HPDE6-E6E7 (cell line): ENCODE results near the gene P3R3URF.
"Not testable (repeated sequence)": the region's sequence is repeated elsewhere in the genome, so short reads cannot be mapped to it uniquely, and the experiment has no call there.

Experiments
- DNase-seq: peaks from one replicate; pipeline ENCODE4 v3.0.0; 2011; ENCODE audit warnings: missing footprints; ENCODE audit errors: extremely low spot score

Gene P3R3URF

GRCh38 chr1:46176211-46176865 lies at the start of gene P3R3URF:
P3R3URF (minus strand) TSS chr1:46176488; CDS start chr1:46176471, 17 bp downstream.
- no peak for DNase-seq

GRCh38 chr1:46224966-46225365 lies 48.7 kb upstream of the P3R3URF start:
- no peak for DNase-seq

DNA sequence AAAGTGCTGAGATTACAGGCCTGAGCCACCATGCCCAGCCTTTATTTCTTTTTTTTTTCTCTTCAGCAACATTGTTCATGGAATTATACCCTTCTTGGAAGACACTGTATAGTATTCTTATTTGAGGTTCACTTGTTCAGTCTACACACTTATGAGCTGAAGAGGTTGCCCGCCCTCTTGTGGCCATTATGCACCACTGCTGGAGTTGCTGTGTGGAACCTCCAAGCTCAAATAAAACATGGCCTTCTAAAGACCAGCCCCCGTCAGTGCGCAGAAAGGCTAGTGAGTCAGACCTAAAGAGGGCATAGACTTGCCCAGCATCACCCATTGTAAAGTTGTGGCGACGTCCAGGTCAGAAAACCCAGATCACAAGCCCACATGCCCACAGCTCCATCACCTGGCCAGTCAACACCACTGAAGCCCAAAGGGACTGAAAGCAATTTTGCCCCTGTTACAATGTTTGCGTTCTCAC lies 47.2 kb upstream of the P3R3URF start:
- DNase-seq = peak; percentile 77

GRCh38 chr1:46223055-46223454 lies 46.8 kb upstream of the P3R3URF start:
- DNase-seq = not testable (repeated sequence)

DNA sequence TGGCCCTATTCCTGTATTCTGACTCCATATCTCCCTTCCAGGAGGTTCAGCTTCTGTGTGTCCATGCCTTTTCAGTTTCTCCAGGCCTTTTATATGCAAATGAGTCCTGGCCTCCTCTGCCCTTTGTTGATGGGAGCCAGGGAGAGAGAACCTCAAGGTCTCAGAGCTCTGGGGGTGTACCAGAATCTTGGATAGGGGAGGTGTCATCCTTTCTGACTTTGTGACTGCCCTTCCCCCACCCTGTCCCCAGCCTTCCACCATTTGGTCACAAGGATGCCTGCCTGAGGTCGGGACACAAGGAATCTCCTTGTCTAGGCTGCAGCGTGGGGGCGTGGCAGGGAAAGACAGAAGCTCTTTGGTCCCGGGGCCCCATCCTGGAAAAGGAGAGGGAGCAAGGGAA lies 45.5 kb upstream of the P3R3URF start:
- DNase-seq = no peak

DNA sequence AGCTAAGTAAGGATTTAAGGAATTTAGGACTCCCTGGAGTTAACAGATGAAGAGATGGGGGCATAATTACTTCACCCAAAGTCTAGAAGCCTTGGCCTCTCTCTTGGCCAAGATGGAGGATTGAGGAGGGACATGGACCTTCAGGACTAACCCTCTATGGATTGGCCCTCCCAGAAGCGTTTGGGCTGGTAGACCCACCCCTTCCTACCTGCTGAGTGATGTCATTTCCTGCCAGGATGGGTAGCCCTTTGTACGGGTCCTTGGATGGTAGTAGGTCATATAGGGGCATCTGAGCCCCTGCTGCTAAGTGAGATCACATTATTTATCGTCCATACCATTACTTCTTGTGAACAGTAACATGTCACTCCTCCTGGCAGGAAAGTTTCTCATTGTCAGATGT lies 44.5 kb upstream of the P3R3URF start:
- no peak for DNase-seq

DNA sequence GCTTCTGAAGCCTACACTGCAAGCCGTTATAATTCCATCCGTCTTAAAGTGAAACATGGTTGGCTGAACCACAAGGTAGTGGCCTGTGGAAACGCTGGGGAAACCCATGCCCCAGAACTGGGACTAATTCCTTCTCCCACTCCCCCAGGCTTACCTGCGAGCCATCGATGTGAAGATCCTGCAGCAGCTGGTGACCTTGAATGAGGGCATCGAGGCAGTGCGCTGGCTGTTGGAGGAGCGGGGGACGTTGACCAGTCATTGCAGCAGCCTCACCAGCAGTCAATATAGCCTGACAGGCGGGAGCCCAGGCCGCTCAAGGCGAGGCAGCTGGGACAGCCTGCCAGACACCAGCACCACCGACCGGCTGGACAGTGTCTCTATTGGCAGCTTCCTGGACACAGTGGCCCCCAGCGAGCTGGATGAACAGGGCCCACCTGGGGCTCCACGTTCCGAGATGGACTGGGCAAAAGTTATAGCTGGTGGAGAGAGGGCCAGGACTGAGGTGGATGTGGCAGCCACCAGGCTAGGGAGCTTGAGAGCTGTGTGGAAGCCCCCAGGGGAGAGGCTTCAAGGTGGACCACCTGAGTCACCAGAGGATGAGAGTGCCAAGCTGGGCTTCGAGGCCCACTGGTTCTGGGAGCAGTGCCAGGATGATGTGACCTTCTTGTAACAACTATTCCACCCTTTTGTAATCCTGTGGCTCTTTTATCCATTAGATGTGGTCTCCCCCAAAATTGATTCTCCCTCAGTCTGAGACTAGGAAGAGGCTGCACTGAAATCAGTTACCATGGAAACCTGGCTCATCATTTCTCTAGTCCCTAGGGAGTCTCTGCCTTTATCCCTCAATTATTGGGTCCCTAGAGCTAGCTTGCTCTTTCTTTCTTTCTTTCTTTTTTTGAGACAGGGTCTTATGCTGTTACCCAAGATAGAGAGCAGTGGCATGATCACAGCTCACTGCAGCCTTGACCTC lies 43.5 kb upstream of the P3R3URF start:
- no peak for DNase-seq

DNA sequence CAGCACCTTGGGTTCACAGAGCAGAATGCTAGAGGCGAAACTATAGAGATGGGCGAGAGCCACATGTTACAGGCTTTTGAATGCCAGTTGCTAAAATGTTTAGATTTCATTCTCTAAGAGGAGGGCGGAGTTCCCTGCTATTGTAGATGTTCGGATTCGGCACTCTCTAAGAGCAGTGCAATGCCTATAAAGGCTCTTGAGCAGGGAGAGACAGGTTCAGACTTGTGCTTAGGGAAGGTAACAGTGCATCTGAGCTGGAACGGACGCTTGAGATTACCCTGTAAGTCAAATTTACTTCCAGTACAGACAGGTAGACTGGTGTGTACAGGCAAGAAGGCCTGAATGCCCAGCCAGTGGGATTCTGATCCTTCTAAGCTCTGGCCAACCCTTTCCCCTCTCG lies 42.2 kb upstream of the P3R3URF start:
- peak; percentile 81 for DNase-seq

- DNase-seq = no peak
These were observed 39.2 kb upstream of the P3R3URF start for GRCh38 chr1:46215504-46215903.

GRCh38 chr1:46211051-46211450 lies 34.8 kb upstream of the P3R3URF start:
- DNase-seq = no peak

DNA sequence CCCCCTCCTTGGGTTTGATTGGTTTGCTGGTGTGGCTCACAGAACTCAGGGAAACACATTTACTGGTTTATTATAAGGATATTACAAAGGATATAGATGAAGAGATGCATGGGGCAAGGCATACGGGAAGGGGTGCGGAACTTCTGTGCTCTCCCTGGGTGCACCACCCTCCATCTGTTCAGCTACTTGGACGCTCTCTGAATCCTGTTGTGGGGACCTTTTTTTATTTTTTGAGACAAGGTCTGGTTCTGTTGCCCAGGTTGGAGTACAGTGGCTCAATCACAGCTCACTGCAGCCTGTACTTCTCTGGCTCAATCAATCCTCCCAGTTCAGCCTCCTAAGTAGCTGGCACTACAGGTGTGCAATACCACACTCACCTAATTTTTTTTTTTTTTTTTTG lies 34.3 kb upstream of the P3R3URF start:
- DNase-seq = no peak

DNA sequence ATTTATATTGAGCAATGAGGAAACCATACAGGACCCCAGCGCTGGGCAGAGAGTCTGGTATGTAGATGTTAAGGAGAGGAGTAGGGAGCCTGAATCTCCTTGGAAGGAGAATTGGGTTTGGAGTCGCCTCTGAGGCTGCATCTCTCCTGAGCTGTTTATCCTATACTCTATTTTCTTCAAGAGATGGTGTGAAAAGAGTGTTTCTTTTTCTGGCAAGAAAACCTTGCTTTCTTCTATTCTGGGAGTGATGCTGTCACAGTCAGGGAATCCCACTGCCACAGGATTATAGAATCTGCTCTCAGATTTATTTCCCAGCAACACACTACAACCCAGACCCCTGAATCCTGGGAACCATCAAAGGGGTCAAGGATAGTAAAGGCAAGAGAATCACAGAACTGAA lies 30.1 kb upstream of the P3R3URF start:
- DNase-seq = no peak

- DNase-seq = no peak
These were observed 29.5 kb upstream of the P3R3URF start for GRCh38 chr1:46205791-46206190.

GRCh38 chr1:46205141-46205540 lies 28.9 kb upstream of the P3R3URF start:
- no peak for DNase-seq

- DNase-seq = no peak
These were observed 28.1 kb upstream of the P3R3URF start for GRCh38 chr1:46204406-46204742.

DNA sequence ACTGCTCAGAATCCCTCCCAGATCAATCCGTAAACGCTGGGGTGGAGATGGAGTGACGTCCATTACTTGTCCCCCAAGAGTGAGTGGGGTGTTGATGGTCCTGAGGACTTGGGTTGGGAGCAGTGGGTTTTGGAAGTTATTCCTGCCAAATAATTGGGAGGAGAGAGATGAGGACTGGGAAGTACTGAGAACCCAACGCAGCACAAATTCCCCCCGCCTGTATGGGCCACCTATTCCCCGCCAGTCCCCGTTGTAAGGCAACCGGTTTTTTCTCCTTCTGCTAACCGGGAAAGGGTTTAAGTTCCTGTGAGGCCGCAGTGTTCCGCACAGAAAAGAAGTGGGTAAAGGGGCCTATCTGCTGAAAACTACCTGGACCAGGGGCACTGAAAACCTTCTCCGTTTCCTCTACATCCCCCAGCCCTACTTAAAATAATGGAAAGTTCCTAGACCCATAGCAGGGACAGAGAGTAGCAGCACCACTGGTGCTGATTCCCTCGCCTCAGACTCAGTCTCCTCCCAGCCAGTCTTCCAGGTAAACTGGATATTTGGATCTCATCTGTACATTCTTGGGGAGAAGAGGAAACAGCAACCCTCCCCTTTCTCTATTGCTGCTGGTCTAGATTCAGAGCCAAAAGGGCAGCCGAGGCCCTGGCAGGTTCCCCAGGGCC lies 27.6 kb upstream of the P3R3URF start:
- no peak for DNase-seq

- DNase-seq = no peak
These were observed 23.0 kb upstream of the P3R3URF start for GRCh38 chr1:46199233-46199749.

- DNase-seq = no peak
These were observed 21.9 kb upstream of the P3R3URF start, which contains the start of gene POMGNT1 for GRCh38 chr1:46197964-46198811. POMGNT1 (minus strand) TSS chr1:46198434; CDS start chr1:46197821, 613 bp downstream.

- DNase-seq = no peak
These were observed 21.3 kb upstream of the P3R3URF start for GRCh38 chr1:46197560-46197963.

- DNase-seq = no peak
These were observed 20.3 kb upstream of the P3R3URF start for GRCh38 chr1:46196609-46197008.

DNA sequence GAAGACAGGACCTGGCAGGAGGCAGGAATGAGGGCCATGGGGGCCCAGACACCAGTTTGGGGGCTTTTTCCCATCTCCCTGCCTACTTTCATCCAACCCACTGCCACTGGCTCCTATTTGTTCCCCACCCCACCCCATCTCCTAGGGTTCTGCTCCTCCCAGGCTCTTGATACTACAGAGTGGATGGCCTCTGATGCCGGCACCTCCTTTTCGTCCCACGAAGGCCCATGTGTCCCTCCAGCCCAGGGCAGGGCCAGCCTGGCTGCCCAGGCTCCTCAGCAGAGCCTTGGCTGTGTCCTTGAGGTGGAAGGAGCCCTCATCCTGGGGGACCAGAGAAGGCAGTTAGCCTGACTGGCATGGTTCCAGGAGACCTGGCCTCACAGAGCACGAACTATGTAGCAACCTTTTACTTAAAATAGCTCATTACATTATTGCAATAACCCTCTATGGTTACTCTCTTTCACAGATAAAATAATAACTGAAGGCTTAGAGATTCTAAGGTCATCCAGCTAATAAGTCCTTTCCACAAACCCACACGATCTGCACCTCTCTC lies 18.4 kb upstream of the P3R3URF start:
- DNase-seq = no peak
